Suprapubic skin (tissue), 3 donors: ENCODE measurements around the gene NCR1.
"Not testable (repeated sequence)": the region's sequence is repeated elsewhere in the genome, so short reads cannot be mapped to it uniquely, and the experiment has no call there.

ENCODE experiments used
- POLR2A ChIP-seq, 2 donors: fragments of 450-650 bp; IDR thresholded peaks; one replicate each; pipeline ENCODE4 v1.6.1; 2017; ENCODE audit warnings: antibody characterized with exemption in 2 of 2, mild to moderate bottlenecking in 2 of 2, moderate library complexity in 2 of 2
- TF ChIP-seq, protein P1 (sequence below), 2 donors: fragments of 200-600 bp in 1 of 2; fragments of 450-650 bp in 1 of 2; sonication (generic) in 1 of 2; IDR thresholded peaks; one replicate each; pipeline ENCODE4 v1.5.1; 2016 to 2019; ENCODE audit warnings: antibody characterized with exemption in 2 of 2, mild to moderate bottlenecking in 1 of 2, moderate library complexity in 1 of 2

- not testable (repeated sequence) for TF ChIP-seq POLR2A (IDR thresholded peaks at IDR 0.05)
- TF ChIP-seq, protein P1, sequence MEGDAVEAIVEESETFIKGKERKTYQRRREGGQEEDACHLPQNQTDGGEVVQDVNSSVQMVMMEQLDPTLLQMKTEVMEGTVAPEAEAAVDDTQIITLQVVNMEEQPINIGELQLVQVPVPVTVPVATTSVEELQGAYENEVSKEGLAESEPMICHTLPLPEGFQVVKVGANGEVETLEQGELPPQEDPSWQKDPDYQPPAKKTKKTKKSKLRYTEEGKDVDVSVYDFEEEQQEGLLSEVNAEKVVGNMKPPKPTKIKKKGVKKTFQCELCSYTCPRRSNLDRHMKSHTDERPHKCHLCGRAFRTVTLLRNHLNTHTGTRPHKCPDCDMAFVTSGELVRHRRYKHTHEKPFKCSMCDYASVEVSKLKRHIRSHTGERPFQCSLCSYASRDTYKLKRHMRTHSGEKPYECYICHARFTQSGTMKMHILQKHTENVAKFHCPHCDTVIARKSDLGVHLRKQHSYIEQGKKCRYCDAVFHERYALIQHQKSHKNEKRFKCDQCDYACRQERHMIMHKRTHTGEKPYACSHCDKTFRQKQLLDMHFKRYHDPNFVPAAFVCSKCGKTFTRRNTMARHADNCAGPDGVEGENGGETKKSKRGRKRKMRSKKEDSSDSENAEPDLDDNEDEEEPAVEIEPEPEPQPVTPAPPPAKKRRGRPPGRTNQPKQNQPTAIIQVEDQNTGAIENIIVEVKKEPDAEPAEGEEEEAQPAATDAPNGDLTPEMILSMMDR (IDR thresholded peaks at IDR 0.05), result peak in 1 of 2 donors; percentile 15
Observed at GRCh38 chr19:54919646-54920563, 14.0 kb downstream of the NCR1 start.
